HEK293T (cell line): Measurements from ENCODE around the gene RIPOR1.
"Not testable (repeated sequence)": the region's sequence is repeated elsewhere in the genome, so short reads cannot be mapped to it uniquely, and the experiment has no call there.

Experiments
- CTCF ChIA-PET: fragments of 350-600 bp; formaldehyde crosslinking; extraction: SDS; loops from one replicate; lab custom pipeline; 2021; ENCODE audit warnings: antibody characterized with exemption, inconsistent platforms; lab: Yijun Ruan, JAX
- POLR2A ChIA-PET: fragments of 350-600 bp; formaldehyde crosslinking; extraction: SDS; loops from one replicate; lab custom pipeline; 2020; ENCODE audit warnings: antibody characterized with exemption, inconsistent platforms; lab: Yijun Ruan, JAX
- DNase-seq: peaks from one replicate; pipeline ENCODE4 v3.0.0; 2012; ENCODE audit warnings: mixed read lengths; ENCODE audit errors: extremely low spot score
- ARNT ChIP-seq: fragments of 450-650 bp; IDR thresholded peaks from 2 replicates; pipeline ENCODE4 v1.6.1; 2017; ENCODE audit warnings: mild to moderate bottlenecking
- BHLHE40 ChIP-seq: fragments of 450-650 bp; IDR thresholded peaks from 2 replicates; pipeline ENCODE4 v1.6.1; 2016; ENCODE audit warnings: mild to moderate bottlenecking, moderate library complexity, borderline replicate concordance
- CTBP1 ChIP-seq: fragments of 450-650 bp; IDR thresholded peaks from 2 replicates; pipeline ENCODE4 v1.6.1; 2016; ENCODE audit warnings: borderline replicate concordance
- ELF4 ChIP-seq: fragments of 450-650 bp; IDR thresholded peaks from 2 replicates; pipeline ENCODE4 v1.6.1; 2017; ENCODE audit warnings: antibody characterized with exemption
- FOXA1 ChIP-seq: fragments of 450-650 bp; IDR thresholded peaks from 2 replicates; pipeline ENCODE4 v1.6.1; 2016; ENCODE audit warnings: mild to moderate bottlenecking
- FOXK2 ChIP-seq: fragments of 450-650 bp; IDR thresholded peaks from 2 replicates; pipeline ENCODE4 v1.6.1; 2016; ENCODE audit warnings: mild to moderate bottlenecking
- FOXM1 ChIP-seq: fragments of 450-650 bp; IDR thresholded peaks from 2 replicates; pipeline ENCODE4 v1.6.1; 2017; ENCODE audit warnings: mild to moderate bottlenecking, borderline replicate concordance
- HDGF ChIP-seq: fragments of 450-650 bp; IDR thresholded peaks from 2 replicates; pipeline ENCODE4 v1.6.1; 2017; ENCODE audit warnings: antibody characterized with exemption, borderline replicate concordance
- L3MBTL2 ChIP-seq: fragments of 450-650 bp; conservative IDR thresholded peaks from 2 replicates; pipeline ENCODE4 v1.6.1; 2016; ENCODE audit warnings: mild to moderate bottlenecking
- LEF1 ChIP-seq: fragments of 450-650 bp; IDR thresholded peaks from 2 replicates; pipeline ENCODE4 v1.6.1; 2017; ENCODE audit warnings: mild to moderate bottlenecking, borderline replicate concordance
- NFRKB ChIP-seq: fragments of 450-650 bp; IDR thresholded peaks from 2 replicates; pipeline ENCODE4 v1.6.1; 2016; ENCODE audit warnings: mild to moderate bottlenecking, moderate library complexity
- PKNOX1 ChIP-seq: fragments of 450-650 bp; IDR thresholded peaks from 2 replicates; pipeline ENCODE4 v1.6.1; 2016
- SP1 ChIP-seq: fragments of 450-650 bp; IDR thresholded peaks from 2 replicates; pipeline ENCODE4 v1.6.1; 2017
- SUZ12 ChIP-seq: fragments of 450-650 bp; IDR thresholded peaks from 2 replicates; pipeline ENCODE4 v1.6.1; 2016; ENCODE audit warnings: mild to moderate bottlenecking
- TARDBP ChIP-seq: fragments of 450-650 bp; IDR thresholded peaks from 2 replicates; pipeline ENCODE4 v1.6.1; 2016
- ZNF384 ChIP-seq: fragments of 450-650 bp; IDR thresholded peaks from 2 replicates; pipeline ENCODE4 v1.6.1; 2016

The RIPOR1 gene

GRCh38 chr16:67530013-67530939 lies 1.6 kb downstream of the RIPOR1 start:
- ChIA-PET CTCF (interaction anchor here (2.4 to 3.0 kb wide), 2 partner anchors 9 to 17 kb away, joined by 12 to 14 read pairs; no protein-coding TSS in a partner anchor), POLR2A (interaction anchor here (0.9 to 2.5 kb wide), 2 partner anchors 32 to 110 kb away, joined by 3 to 9 read pairs; partner anchors contain the start of gene CTCF)
- no peak for DNase-seq
- TF ChIP-seq ARNT (no peak), LEF1 (no peak), ZNF384 (no peak), L3MBTL2 (no peak), SUZ12 (no peak), TARDBP (no peak), FOXK2 (no peak), PKNOX1 (no peak), SP1 (no peak), CTBP1 (no peak), ELF4 (no peak), FOXM1 (no peak)

GRCh38 chr16:67531247-67531646 lies 2.6 kb downstream of the RIPOR1 start:
- POLR2A ChIA-PET, result no interaction called here
- CTCF ChIA-PET, result interaction anchor here (0.6 to 3.0 kb wide), 3 partner anchors 10 to 111 kb away, joined by 3 to 14 read pairs (median 12); no protein-coding TSS in a partner anchor
- DNase-seq, result no peak
- no peak for TF ChIP-seq SP1
- TF ChIP-seq ELF4, result no peak
- TF ChIP-seq ARNT, result no peak
- TF ChIP-seq TARDBP, result no peak
- TF ChIP-seq LEF1, result no peak

DNA sequence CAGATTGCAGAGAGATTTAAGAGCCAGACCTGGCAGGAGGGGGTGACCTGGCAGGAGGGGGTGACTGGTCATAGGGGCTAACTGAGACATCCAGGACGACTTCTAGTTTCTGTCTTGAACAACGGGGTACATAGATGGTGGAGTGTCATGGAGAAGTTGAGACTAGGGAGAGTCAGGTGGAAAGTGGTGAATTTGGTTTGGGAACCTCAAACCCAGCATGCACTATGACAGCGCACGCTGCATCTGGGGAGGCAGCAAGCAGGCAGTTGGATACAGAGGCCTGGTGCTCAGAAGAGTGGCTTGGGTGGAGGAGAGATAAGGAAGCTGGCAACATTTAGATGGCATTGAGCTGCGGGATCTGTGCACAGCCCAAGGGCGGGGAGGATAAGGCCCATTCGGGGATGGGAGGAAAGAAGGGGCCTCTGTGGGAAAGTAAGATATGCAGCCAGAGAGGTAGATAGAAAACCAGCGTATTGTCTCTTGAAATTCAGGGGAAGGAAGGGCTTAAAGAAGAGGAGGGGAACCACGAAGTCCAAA lies 4.5 kb downstream of the RIPOR1 start:
- TF ChIP-seq FOXM1 (no peak), SUZ12 (no peak), SP1 (no peak), TARDBP (no peak), L3MBTL2 (no peak), FOXA1 (no peak), ZNF384 (no peak), ARNT (no peak), HDGF (no peak), BHLHE40 (no peak)
- CTCF ChIA-PET, result interaction anchor here (1.5 to 1.9 kb wide), 2 partner anchors 12 to 14 kb away, joined by 5 to 7 read pairs; no protein-coding TSS in a partner anchor
- POLR2A ChIA-PET, result interaction anchor here (1.0 kb wide), 1 partner anchor 360 kb away, joined by 3 read pairs; the partner anchor contains the start of gene PSKH1
- DNase-seq, result no peak

GRCh38 chr16:67533987-67534386 lies 5.4 kb downstream of the RIPOR1 start:
- POLR2A ChIA-PET, DNase-seq, CTCF ChIA-PET: not testable (repeated sequence)

- ChIA-PET CTCF (no interaction called here), POLR2A (no interaction called here)
- TF ChIP-seq LEF1, result no peak
Measured at GRCh38 chr16:67534431-67534830, 5.8 kb downstream of the RIPOR1 start.

GRCh38 chr16:67535201-67535600 lies 6.6 kb downstream of the RIPOR1 start:
- POLR2A ChIA-PET, result no interaction called here
- TF ChIP-seq ELF4 (no peak), FOXM1 (no peak), BHLHE40 (no peak), FOXK2 (no peak), CTBP1 (no peak), FOXA1 (no peak), L3MBTL2 (no peak), ARNT (no peak), HDGF (no peak), SP1 (no peak), PKNOX1 (no peak), ZNF384 (no peak), TARDBP (no peak), LEF1 (no peak), SUZ12 (no peak)
- CTCF ChIA-PET, result no interaction called here
- DNase-seq, result no peak

More at GRCh38 chr16:67534431-67534830, 5.8 kb downstream of the RIPOR1 start:
- no peak for DNase-seq

DNA sequence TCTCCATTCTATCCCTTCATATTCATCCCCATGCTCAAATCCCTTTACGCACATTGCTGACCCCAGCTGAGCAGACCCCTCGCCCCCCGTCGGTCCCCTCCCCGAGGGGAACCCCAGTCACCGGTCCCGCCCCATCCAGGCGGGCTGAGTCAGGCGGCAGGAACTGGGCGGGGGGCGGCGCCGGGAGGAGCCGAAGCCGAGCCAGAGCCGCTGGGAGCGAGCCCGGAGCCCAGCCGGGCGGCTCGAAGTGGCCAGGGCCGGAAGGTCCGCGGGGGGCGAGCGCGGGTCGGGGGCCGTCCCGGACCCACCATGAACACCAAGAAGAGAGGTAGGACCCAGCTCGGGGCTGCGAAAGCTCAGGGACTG lies 8.6 kb downstream of the RIPOR1 start:
- CTCF ChIA-PET, result no interaction called here
- DNase-seq, result no peak
- TF ChIP-seq FOXK2 (no peak), SP1 (no peak), L3MBTL2 (no peak), FOXM1 (no peak), FOXA1 (no peak), SUZ12 (no peak), ARNT (no peak), NFRKB (no peak), TARDBP (no peak), PKNOX1 (no peak), LEF1 (no peak), HDGF (no peak), CTBP1 (no peak), ZNF384 (no peak), ELF4 (no peak), BHLHE40 (no peak)

More for the DNA sequence above, 8.6 kb downstream of the RIPOR1 start:
- POLR2A ChIA-PET, result no interaction called here
